Epithelial cell of proximal tubule (primary cell): Measurements from ENCODE around the gene AP1S2. TPM values are rescaled to one million over a fixed set of nuclear protein-coding genes. Genes with fewer than 3 reads are reported as not detected.
"Not testable (repeated sequence)": the region's sequence is repeated elsewhere in the genome, so short reads cannot be mapped to it uniquely, and the experiment has no call there.

Experiments
- DNase-seq: peaks from one replicate; pipeline ENCODE4 v3.0.0-alpha.2; 2011; ENCODE audit warnings: low read depth
- H3K4me3 ChIP-seq: 2 replicates; pipeline ENCODE4 v1.5.1; 2011; ENCODE audit warnings: low read depth, mild to moderate bottlenecking, low read length
- total RNA-seq: library from RNA; depleted of rRNA; stranded (reverse); fragments of >200 nt; gene quantifications from 2 replicates; pipeline ENCODE4 v1.2.3, GENCODE V29; 2015
- TF ChIP-seq, protein P1 (sequence below): conservative IDR thresholded peaks from 2 replicates; pipeline ENCODE4 v1.5.1; 2012; ENCODE audit warnings: low read depth, mild to moderate bottlenecking, low read length

AP1S2 gene
- total RNA-seq, 1 donor from 2014 or later, result 69.0 TPM

DNA sequence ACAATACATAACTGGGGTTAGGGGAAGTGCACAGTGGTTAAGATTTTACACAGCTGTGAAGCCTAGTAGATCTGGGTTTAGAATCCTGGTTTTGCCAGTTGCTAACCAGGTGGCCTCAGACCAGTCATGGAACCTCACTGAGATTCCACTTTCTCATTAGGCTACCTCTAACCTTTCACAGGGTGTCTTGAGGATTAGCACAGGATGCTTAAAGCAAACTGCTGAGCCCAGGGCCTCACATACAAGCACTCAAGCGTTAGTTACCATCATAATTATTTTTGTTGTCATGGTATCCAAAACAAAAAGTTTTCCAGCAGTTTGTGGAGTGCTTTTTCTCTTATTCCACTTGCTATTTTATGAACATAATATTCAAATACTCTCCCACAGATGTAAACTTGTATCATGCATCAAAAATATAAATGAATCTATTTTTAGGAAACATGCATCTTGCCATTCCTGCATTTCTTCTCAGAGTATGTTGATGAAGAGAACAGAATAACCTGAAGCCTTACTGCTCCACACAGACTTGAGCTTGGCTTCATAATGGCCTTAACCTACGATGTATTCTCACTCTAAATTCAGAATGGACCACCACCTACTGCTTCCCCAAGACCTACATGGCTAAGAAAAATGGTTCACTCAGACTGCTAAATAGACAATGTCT is 12.6 kb downstream of the AP1S2 start:
- DNase-seq, result no peak
- no peak overlapping the region for H3K4me3 ChIP-seq
- TF ChIP-seq, protein P1, sequence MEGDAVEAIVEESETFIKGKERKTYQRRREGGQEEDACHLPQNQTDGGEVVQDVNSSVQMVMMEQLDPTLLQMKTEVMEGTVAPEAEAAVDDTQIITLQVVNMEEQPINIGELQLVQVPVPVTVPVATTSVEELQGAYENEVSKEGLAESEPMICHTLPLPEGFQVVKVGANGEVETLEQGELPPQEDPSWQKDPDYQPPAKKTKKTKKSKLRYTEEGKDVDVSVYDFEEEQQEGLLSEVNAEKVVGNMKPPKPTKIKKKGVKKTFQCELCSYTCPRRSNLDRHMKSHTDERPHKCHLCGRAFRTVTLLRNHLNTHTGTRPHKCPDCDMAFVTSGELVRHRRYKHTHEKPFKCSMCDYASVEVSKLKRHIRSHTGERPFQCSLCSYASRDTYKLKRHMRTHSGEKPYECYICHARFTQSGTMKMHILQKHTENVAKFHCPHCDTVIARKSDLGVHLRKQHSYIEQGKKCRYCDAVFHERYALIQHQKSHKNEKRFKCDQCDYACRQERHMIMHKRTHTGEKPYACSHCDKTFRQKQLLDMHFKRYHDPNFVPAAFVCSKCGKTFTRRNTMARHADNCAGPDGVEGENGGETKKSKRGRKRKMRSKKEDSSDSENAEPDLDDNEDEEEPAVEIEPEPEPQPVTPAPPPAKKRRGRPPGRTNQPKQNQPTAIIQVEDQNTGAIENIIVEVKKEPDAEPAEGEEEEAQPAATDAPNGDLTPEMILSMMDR, result no peak

DNA sequence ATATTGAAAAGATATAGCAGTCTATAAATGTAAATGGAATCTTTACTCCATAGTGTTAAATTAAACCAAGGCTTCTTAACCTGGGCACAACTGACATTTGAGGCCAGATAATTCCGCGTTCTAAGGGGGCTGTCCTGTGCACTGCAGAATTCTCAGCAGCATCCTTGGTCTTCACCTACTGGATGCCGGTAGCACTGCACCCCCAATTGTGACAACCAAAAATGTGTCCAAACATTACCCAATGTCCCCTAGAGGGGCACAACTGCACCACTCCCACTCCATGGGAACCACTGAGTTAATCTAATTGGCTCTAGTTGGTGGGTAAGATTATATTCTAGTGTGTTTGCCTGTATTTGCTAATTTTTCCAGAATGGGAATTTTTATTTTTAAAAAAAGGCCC is 16.6 kb downstream of the AP1S2 start:
- no peak for DNase-seq
- TF ChIP-seq, protein P1, result peak; percentile 24
- no peak overlapping the region for H3K4me3 ChIP-seq

GRCh38 chrX:15834827-15835595 is 19.6 kb downstream of the AP1S2 start:
- H3K4me3 ChIP-seq, result no peak overlapping the region
- TF ChIP-seq, protein P1, result no peak
- DNase-seq, result no peak

- no peak for DNase-seq
- no peak overlapping the region for H3K4me3 ChIP-seq
- TF ChIP-seq, protein P1, result no peak
These were observed 20.6 kb downstream of the AP1S2 start for GRCh38 chrX:15834053-15834452.

GRCh38 chrX:15831347-15831746 is 23.3 kb downstream of the AP1S2 start:
- H3K4me3 ChIP-seq, DNase-seq: not testable (repeated sequence)

GRCh38 chrX:15829217-15829616 is 25.4 kb downstream of the AP1S2 start:
- H3K4me3 ChIP-seq, result no peak overlapping the region
- TF ChIP-seq, protein P1, result no peak
- DNase-seq, result no peak

GRCh38 chrX:15825936-15826335 is 28.7 kb downstream of the AP1S2 start:
- no peak for DNase-seq
- TF ChIP-seq, protein P1, result no peak
- no peak overlapping the region for H3K4me3 ChIP-seq
